Stimulated activated naive CD8-positive, alpha-beta T cell treated with anti-CD3 and anti-CD28 coated beads, Interleukin-15, Interleukin-2, amounts not matched to agents 100 ng/mL and 50 ng/mL, for 24 hours (primary cell): ENCODE results near the gene FGL2.
"Not testable (repeated sequence)": the region's sequence is repeated elsewhere in the genome, so short reads cannot be mapped to it uniquely, and the experiment has no call there.

ENCODE experiments used
- H3K27ac Mint-ChIP-seq: one replicate; pipeline ENCODE4 v1.8.0; 2021; ENCODE audit warnings: mild to moderate bottlenecking, mixed read lengths
- H3K27me3 Mint-ChIP-seq: one replicate; pipeline ENCODE4 v1.8.0; 2021; ENCODE audit warnings: mixed read lengths
- H3K36me3 Mint-ChIP-seq: one replicate; pipeline ENCODE4 v1.8.0; 2021; ENCODE audit warnings: low read depth, mixed read lengths
- H3K4me1 Mint-ChIP-seq: one replicate; pipeline ENCODE4 v1.8.0; 2021; ENCODE audit warnings: low read depth, mixed read lengths
- H3K4me3 Mint-ChIP-seq: one replicate; pipeline ENCODE4 v1.8.0; 2021; ENCODE audit warnings: mild to moderate bottlenecking, mixed read lengths
- H3K9me3 Mint-ChIP-seq: one replicate; pipeline ENCODE4 v1.8.0; 2021; ENCODE audit warnings: mixed read lengths

The FGL2 gene, protein sequence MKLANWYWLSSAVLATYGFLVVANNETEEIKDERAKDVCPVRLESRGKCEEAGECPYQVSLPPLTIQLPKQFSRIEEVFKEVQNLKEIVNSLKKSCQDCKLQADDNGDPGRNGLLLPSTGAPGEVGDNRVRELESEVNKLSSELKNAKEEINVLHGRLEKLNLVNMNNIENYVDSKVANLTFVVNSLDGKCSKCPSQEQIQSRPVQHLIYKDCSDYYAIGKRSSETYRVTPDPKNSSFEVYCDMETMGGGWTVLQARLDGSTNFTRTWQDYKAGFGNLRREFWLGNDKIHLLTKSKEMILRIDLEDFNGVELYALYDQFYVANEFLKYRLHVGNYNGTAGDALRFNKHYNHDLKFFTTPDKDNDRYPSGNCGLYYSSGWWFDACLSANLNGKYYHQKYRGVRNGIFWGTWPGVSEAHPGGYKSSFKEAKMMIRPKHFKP

DNA sequence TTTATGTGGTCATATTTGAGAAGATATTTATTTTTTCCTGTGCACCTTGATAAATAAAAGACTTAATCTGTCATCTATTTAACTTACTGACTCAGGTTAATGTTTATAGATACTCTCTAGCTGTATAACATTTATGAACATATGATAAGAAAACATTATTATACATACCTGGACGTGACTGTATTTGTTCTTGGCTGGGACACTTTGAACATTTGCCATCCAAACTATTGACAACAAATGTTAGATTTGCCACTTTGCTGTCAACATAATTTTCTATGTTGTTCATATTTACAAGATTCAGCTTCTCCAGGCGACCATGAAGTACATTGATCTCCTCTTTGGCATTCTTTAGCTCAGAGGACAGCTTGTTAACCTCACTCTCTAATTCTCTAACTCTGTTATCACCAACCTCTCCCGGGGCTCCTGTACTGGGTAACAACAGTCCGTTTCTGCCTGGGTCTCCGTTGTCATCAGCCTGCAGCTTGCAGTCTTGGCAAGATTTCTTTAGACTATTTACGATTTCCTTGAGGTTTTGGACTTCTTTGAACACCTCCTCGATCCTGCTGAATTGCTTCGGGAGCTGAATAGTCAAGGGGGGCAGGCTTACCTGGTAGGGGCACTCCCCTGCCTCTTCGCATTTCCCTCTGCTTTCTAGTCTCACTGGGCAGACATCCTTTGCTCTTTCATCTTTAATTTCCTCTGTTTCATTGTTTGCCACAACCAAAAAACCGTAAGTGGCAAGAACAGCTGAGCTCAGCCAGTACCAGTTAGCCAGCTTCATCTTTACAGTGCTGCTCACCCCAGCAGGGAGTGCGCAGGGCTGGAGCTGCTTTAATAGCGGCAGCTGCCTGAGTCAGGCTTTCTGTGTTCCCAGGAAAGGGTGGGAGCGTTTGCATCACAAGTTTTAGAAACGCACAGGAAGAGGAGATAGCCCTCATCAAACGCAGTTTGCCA is at the start of gene FGL2:
Gene FGL2, minus strand, starts transcription at position 807 of the 954 bp plus-strand sequence. Its CDS starts 26 bp downstream, at position 781.
- no peaks in the 10 kb centered on the region for H3K36me3 Mint-ChIP-seq
- peak within 1 kb of the TSS; percentile 77 for H3K27ac Mint-ChIP-seq
- peaks cover 44% of the 10 kb centered on the region for H3K4me1 Mint-ChIP-seq
- peak within 1 kb of the TSS; percentile 82 for H3K4me3 Mint-ChIP-seq
- no peaks in the 10 kb centered on the region for H3K9me3 Mint-ChIP-seq
- no peaks in the 10 kb centered on the region for H3K27me3 Mint-ChIP-seq

DNA sequence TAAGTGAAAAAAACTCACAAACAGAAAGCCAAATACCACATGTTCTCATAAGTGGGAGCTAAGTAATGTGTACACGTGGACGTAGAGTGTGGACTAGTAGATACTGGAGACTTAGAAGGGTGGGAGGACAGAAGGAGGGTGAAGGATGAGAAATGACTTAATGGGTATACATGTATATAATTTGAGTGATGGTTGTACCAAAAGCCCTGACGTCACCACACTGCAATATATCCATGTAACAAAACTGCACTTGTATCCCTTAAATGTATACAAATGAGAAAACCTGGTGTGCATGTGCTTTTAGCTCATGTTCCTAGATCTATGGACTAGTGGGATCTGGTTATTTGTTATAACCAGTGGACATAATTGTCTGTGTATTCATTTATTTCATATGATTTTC is 48.5 kb upstream of the FGL2 start:
- Mint-ChIP-seq H3K27ac (no peak overlapping the region), H3K4me1 (peaks cover 9% of the 10 kb centered on the region), H3K36me3 (no peaks in the 10 kb centered on the region), H3K4me3 (no peak overlapping the region), H3K27me3 (no peaks in the 10 kb centered on the region), H3K9me3 (no peaks in the 10 kb centered on the region)

DNA sequence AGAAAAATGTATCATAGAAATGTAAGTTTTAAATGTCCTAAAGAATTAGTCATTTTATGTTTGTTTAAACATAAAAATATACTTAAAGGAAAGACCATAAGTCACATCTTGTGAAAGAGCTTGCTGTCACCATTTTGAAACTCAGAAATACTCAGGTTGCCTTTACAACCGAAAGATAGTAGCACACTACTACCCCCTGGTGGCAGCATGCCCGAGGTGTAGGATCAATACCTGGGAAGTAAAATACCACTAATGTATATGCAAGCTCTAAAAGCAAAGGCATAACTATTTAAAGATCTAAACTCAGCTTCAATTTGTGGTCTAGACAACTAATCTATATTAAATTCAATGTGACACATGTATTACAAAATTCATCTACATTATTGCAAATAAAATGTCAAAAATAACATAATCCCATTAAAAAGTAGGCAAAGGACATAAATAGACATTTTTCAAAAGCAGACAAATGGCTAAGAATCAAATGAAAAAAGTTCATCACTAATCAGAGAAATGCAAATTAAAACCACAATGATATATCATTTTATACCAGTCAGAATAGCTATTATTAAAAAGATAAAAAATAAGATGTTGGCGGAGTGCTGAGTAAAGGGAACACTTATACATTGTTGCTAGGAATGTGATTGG is 47.7 kb upstream of the FGL2 start:
- Mint-ChIP-seq H3K9me3 (no peaks in the 10 kb centered on the region), H3K27ac (no peak overlapping the region), H3K36me3 (no peaks in the 10 kb centered on the region), H3K4me3 (no peak overlapping the region), H3K4me1 (peaks cover 9% of the 10 kb centered on the region), H3K27me3 (no peaks in the 10 kb centered on the region)

DNA sequence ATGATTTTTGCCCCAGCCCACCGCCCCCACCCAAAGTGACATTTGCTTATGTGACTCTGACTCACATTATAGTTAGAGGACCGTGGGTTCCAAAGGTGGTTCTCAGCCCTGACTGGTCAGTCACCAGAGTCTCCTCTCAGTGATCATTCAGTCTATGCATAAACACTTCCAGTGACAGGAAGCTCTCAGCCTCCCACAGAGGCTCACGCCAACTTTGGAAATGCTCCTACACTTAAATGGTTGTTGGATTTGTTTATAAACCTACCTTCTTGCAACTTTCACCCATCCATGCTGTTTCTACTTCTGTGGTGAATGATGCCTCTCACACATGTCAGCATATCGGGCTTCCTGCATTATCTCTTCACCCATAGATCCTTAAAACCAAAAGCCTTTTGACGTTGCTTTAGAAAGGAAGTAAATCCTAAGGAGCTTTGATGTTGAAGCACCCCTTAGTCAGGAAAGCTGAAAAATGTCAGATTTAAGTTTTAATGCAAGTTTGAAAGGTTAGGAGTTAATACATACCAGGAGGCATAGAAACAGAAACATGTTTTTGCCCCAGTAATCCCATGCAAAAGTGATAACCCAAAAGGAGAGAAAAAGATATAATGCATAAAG is 46.5 kb upstream of the FGL2 start:
- no peak overlapping the region for H3K4me3 Mint-ChIP-seq
- no peaks in the 10 kb centered on the region for H3K9me3 Mint-ChIP-seq
- H3K27me3 Mint-ChIP-seq, result no peaks in the 10 kb centered on the region
- H3K36me3 Mint-ChIP-seq, result peaks cover 7% of the 10 kb centered on the region
- H3K4me1 Mint-ChIP-seq, result peaks cover 9% of the 10 kb centered on the region
- no peak overlapping the region for H3K27ac Mint-ChIP-seq

DNA sequence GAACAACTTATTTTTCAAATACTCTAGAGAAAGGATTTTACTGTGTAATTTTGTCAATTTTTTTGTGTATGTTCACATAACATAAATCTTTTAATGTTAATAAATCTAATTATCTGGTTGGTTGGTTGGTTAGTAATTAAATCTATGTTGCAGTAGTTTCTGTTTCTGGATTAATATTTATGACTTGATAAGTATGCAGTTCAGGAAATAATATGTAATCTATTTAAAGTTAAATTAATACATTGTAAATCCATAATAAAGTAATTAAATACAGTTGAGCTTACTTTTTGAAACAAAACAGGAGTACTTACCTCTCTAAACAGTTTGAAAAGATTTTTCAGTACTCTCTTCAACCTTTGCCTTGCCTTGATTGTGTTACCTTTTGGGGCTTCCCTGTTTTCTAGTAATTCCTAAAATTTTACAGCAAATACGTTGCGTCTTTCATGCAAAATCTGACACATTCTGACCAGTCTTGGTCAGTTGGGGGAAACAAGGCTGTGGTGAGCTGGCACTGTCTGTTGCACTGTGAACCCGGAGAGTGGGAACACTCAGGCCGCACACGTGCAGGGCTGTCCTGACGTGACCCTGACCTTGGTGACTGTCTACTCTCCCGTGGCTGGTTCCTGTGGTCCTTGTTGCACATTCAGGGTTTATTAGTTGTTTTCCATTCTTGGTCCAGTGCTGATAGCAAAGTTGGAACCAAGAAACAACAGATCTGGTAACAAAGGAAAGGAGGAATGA is 45.6 kb upstream of the FGL2 start:
- no peaks in the 10 kb centered on the region for H3K27me3 Mint-ChIP-seq
- no peak overlapping the region for H3K27ac Mint-ChIP-seq
- no peak overlapping the region for H3K4me3 Mint-ChIP-seq
- peaks cover 7% of the 10 kb centered on the region for H3K36me3 Mint-ChIP-seq
- no peaks in the 10 kb centered on the region for H3K9me3 Mint-ChIP-seq
- peaks cover 10% of the 10 kb centered on the region for H3K4me1 Mint-ChIP-seq

DNA sequence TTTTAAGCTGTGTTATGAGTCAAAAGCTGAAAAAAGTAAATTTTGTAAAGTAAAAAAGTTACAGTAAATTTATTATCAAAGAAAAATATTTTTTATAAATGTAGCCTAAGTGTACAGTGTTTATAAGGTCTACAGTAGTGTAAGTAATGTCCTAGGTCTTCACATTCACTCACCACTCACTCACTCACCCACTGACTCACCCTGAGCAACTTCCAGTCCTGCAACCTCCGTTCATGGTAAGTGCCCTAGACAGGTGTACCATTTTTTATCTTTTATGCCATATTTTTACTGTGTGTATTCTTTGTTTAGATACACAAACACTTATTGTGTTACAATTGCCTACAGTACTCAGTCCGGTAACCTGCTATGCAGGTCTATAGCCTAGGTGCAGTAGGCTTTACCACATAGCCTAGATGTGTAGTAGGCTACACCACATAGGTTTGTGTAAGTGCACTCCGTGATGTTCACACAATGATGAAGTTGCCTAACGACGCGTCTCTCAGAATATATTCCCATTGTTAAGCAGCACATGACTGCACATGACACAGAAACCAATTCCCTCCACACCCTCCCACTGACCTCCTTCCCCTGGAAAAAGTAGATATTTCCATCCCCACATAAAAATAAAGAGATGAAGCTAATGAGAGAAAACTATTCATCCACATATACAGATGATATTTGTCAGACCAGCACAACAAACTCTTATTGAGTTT is 44.8 kb upstream of the FGL2 start:
- H3K27ac Mint-ChIP-seq, result no peak overlapping the region
- peaks cover 15% of the 10 kb centered on the region for H3K4me1 Mint-ChIP-seq
- H3K9me3 Mint-ChIP-seq, result no peaks in the 10 kb centered on the region
- H3K36me3 Mint-ChIP-seq, result peaks cover 7% of the 10 kb centered on the region
- H3K27me3 Mint-ChIP-seq, result no peaks in the 10 kb centered on the region
- no peak overlapping the region for H3K4me3 Mint-ChIP-seq

DNA sequence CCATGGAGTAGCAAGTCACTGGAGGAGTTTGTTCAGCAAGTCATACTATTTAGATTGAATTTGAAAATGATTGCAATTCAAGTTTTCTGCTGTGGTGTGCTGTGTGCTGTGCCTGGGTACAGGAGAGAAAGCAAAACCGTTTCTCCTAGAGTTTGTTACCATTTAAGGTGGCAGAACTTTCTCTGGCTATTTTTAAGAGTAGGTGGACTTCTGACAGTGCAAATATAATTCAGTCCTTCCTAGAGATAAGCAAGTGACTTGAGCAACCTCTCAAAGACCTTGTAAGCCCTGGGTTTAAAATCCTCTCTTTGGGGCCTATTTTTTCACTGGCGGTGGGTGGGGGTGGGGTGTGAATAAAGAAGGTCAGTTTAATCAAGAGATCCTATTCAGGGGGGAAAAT is 42.9 kb upstream of the FGL2 start:
- no peak overlapping the region for H3K4me3 Mint-ChIP-seq
- no peaks in the 10 kb centered on the region for H3K9me3 Mint-ChIP-seq

DNA sequence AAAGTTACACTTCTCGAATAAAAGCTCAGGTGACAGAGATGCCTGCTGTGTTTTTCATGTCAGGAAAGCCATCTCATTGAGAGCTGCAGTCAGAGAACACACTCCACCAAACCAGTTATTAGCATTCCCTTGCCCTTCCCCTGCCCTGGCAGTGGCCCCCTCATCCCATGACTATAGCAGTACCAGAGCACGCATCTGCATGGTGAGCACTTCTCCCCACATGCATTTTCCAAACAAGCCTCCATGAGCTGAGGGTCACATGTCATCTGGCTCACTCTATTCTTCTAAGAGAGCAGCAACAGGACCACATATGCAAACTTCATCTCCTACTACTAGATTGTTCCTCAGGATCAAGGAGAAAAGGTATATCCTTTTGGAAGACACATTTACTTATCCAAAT is 42.4 kb upstream of the FGL2 start:
- Mint-ChIP-seq H3K9me3 (no peaks in the 10 kb centered on the region), H3K27ac (no peak overlapping the region), H3K4me1 (peaks cover 23% of the 10 kb centered on the region), H3K36me3 (peaks cover 11% of the 10 kb centered on the region), H3K27me3 (no peaks in the 10 kb centered on the region), H3K4me3 (no peak overlapping the region)

More for the DNA sequence above, 42.9 kb upstream of the FGL2 start:
- H3K36me3 Mint-ChIP-seq, result peaks cover 11% of the 10 kb centered on the region
- peaks cover 23% of the 10 kb centered on the region for H3K4me1 Mint-ChIP-seq
- no peaks in the 10 kb centered on the region for H3K27me3 Mint-ChIP-seq
- no peak overlapping the region for H3K27ac Mint-ChIP-seq

DNA sequence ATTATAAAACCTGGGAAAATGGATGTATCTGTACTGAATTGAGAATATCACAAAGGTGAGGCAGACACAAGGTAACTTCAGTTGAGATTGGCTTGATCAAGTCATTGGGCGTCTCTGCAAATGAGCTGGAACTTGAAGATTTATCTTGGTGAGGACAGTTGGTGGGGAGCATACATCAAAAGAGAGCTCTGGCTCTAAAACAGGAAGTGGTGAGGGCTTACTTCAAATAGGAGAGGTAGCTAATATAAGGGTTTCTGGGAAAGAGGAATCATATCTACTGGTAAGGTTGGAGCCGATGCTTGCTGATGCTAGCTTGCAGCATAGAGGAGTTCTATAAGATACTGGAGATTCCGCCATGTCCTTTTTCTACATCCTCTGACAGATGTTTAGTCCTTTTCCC is 39.9 kb upstream of the FGL2 start:
- Mint-ChIP-seq H3K27me3 (no peaks in the 10 kb centered on the region), H3K36me3 (peaks cover 11% of the 10 kb centered on the region), H3K27ac (no peak overlapping the region), H3K4me3 (no peak overlapping the region), H3K4me1 (peaks cover 14% of the 10 kb centered on the region), H3K9me3 (no peaks in the 10 kb centered on the region)

DNA sequence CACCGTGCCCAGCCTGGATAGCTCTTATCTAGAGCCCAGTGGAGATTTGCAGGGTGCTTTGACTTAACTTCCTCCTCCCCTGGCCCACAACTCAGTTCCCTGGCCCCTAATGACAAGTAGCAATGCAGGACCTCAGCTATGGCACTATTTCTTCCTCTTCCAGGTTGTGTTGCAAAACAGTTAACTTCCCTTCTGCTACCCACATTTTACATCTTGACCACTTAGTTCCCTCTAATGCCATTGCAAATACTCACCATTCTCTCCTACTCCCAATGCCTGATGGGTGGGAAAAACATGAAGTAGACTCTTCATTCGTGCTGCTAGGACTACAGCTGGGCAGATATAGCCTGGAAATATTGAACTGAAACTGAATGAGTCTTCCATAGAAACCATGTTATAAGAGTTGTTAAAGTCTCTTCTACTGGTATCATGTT is 39.1 kb upstream of the FGL2 start:
- H3K4me3 Mint-ChIP-seq, result no peak overlapping the region
- no peak overlapping the region for H3K27ac Mint-ChIP-seq
- peaks cover 11% of the 10 kb centered on the region for H3K36me3 Mint-ChIP-seq
- no peaks in the 10 kb centered on the region for H3K9me3 Mint-ChIP-seq
- H3K4me1 Mint-ChIP-seq, result peaks cover 14% of the 10 kb centered on the region
- no peaks in the 10 kb centered on the region for H3K27me3 Mint-ChIP-seq

DNA sequence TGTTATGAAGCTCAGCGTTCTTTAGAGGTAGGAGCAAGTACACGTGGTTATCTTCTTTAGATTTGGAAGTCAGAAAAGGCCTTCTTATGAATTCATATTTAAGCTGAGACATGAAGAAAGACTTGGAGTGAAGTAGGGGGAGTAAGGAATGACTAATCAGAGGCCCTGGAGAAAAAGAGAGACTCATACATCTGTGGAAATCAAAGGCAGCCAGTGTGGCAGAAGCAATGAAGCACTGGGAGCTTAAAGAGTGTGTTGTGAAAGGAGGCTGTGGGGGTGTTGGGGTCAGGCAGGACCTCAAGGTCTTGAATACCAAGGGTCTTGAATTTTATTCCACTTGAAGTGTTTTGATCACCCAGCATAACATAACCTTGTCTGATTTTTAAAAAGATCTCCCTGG is 35.7 kb upstream of the FGL2 start:
- Mint-ChIP-seq H3K4me1 (peaks cover 14% of the 10 kb centered on the region), H3K27ac (no peak overlapping the region), H3K4me3 (no peak overlapping the region), H3K27me3 (no peaks in the 10 kb centered on the region), H3K36me3 (peaks cover 12% of the 10 kb centered on the region), H3K9me3 (peaks cover 8% of the 10 kb centered on the region)

DNA sequence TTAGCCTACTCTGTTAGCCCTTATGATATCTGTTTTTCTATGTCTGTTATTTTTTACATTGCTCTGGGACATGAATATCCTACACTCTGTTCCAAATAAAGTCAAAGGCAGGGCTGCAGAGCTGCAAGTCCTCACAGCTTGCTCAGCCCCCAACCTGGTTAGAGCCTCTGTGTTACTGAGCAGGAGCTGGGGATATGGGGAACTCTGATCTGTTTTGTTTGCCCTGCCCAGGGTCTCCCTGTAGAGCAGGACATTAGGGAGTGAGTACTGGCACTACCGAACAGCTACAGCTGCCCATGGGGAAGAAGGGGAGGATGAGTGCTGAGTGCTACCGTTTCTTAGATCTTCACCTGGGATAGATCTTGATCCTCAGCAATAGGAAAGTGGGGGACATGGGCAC is 32.8 kb upstream of the FGL2 start:
- Mint-ChIP-seq H3K27me3 (no peaks in the 10 kb centered on the region), H3K4me3 (no peak overlapping the region), H3K4me1 (no peaks in the 10 kb centered on the region), H3K36me3 (peaks cover 13% of the 10 kb centered on the region), H3K9me3 (peaks cover 17% of the 10 kb centered on the region), H3K27ac (no peak overlapping the region)

DNA sequence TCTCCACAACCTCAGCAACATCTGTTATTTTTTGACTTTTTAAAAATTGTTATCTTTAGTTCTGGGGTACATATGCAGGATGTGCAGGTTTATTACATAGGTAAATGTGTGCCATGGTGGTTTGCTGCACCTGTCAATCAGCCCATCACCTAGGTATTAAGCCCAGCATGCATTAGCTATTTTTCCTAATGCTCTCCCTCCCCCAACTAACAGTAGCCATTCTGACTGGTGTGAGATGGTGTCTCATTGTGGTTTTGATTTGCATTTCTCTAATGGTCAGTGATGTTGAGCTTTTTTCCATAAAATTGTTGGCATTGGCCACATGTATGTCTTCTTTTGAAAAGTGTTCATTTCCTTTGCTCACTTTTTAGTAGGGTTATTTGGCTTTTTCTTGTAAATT is 29.2 kb upstream of the FGL2 start:
- H3K4me3 Mint-ChIP-seq, H3K4me1 Mint-ChIP-seq, H3K27ac Mint-ChIP-seq, H3K27me3 Mint-ChIP-seq: not testable (repeated sequence)
- peaks cover 13% of the 10 kb centered on the region for H3K36me3 Mint-ChIP-seq
- H3K9me3 Mint-ChIP-seq, result peaks cover 17% of the 10 kb centered on the region
